Measurements from ENCODE around the gene C11orf58.

Gene C11orf58

GRCh38 chr11:16738193-16738946 lies at the start of gene C11orf58:
TSS of gene C11orf58 (plus strand) at chr11:16738647. CDS start at chr11:16738779, 132 bp downstream.
- DNase-seq: peak; percentile 95 to 100

GRCh38 chr11:16690086-16690485 lies 48.4 kb upstream of the C11orf58 start:
- no peak for DNase-seq

GRCh38 chr11:16703795-16704194 lies 34.7 kb upstream of the C11orf58 start:
- no peak for DNase-seq

- no peak for DNase-seq
Measured at GRCh38 chr11:16713594-16713993, 24.9 kb upstream of the C11orf58 start.

- no peak for DNase-seq
Measured at GRCh38 chr11:16722581-16723344, 15.7 kb upstream of the C11orf58 start.

GRCh38 chr11:16727806-16728205 lies 10.6 kb upstream of the C11orf58 start:
- DNase-seq: no peak

- DNase-seq: no peak
Measured at GRCh38 chr11:16737818-16738192, 642 bp upstream of the C11orf58 start.

GRCh38 chr11:16738947-16739815 lies 734 bp downstream of the C11orf58 start:
- DNase-seq: no peak

GRCh38 chr11:16741473-16741872 lies 3.0 kb downstream of the C11orf58 start:
- no peak for DNase-seq

- DNase-seq: no peak
Measured at GRCh38 chr11:16743478-16743877, 5.0 kb downstream of the C11orf58 start.

- DNase-seq: no peak
Measured at GRCh38 chr11:16744128-16744725, 5.8 kb downstream of the C11orf58 start.

GRCh38 chr11:16745950-16746605 lies 7.6 kb downstream of the C11orf58 start:
- no peak for DNase-seq

- DNase-seq: no peak
Measured at GRCh38 chr11:16749092-16749491, 10.6 kb downstream of the C11orf58 start.

- DNase-seq: no peak
Measured at GRCh38 chr11:16749666-16750065, 11.2 kb downstream of the C11orf58 start.

GRCh38 chr11:16750417-16750816 lies 12.0 kb downstream of the C11orf58 start:
- DNase-seq: no peak

GRCh38 chr11:16758382-16759024 lies 20.1 kb downstream of the C11orf58 start:
- DNase-seq: no peak

GRCh38 chr11:16759857-16760508 lies 21.5 kb downstream of the C11orf58 start:
- DNase-seq: no peak

- no peak for DNase-seq
Measured at GRCh38 chr11:16763746-16764145, 25.3 kb downstream of the C11orf58 start.

- DNase-seq: no peak
Measured at GRCh38 chr11:16764888-16765287, 26.4 kb downstream of the C11orf58 start.

GRCh38 chr11:16767137-16767536 lies 28.7 kb downstream of the C11orf58 start:
- DNase-seq: no peak

GRCh38 chr11:16767957-16768356 lies 29.5 kb downstream of the C11orf58 start:
- no peak for DNase-seq
